Measurements from ENCODE around the gene RFX8.

DNA sequence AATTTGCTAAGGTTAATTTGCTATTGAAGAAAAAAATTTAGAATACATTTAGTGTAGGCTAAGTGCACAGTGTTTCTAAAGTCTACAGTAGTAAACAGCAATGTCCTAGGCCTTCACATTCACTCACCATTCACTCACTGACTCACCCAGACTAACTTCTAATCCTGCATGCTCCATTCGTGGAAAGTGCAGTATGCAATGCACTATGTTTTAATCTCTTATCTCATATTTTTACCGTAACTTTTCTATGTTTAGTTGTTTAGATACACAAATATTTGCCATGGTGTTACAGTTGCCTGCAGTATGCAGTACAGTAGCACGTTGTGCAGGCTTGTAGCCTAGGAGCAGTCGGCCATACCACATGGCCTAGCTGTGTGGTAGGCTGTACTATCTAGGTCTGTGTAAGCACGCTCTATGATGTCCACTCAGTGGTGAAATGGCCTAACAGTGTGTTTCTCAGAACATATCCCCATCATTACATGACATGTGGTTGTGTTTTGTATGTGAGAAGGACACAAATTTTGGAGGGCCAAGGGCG lies 18.1 kb upstream of the RFX8 start:
- TF ChIP-seq NRF1 (IDR thresholded peaks at IDR 0.05; ENCODE audit: low read depth, low read length): no peak
- TF ChIP-seq TCF12 (IDR thresholded peaks at IDR 0.05; ENCODE audit: low read depth, low read length): no peak
- TF ChIP-seq BRCA1 (IDR thresholded peaks at IDR 0.05; ENCODE audit: low read depth, low read length): no peak
- TF ChIP-seq JUN (IDR thresholded peaks at IDR 0.05; ENCODE audit: low read depth, low read length): no peak
- TF ChIP-seq, protein P1, sequence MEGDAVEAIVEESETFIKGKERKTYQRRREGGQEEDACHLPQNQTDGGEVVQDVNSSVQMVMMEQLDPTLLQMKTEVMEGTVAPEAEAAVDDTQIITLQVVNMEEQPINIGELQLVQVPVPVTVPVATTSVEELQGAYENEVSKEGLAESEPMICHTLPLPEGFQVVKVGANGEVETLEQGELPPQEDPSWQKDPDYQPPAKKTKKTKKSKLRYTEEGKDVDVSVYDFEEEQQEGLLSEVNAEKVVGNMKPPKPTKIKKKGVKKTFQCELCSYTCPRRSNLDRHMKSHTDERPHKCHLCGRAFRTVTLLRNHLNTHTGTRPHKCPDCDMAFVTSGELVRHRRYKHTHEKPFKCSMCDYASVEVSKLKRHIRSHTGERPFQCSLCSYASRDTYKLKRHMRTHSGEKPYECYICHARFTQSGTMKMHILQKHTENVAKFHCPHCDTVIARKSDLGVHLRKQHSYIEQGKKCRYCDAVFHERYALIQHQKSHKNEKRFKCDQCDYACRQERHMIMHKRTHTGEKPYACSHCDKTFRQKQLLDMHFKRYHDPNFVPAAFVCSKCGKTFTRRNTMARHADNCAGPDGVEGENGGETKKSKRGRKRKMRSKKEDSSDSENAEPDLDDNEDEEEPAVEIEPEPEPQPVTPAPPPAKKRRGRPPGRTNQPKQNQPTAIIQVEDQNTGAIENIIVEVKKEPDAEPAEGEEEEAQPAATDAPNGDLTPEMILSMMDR (IDR thresholded peaks at IDR 0.05; ENCODE audit: control extremely low read depth in 1 of 3, insufficient read depth in 1 of 3, low read depth in 1 of 3, low read length in 3 of 3): no peak
- TF ChIP-seq TAF1 (IDR thresholded peaks at IDR 0.05; ENCODE audit: low read depth, low read length): no peak
- no peak for TF ChIP-seq TBP (IDR thresholded peaks at IDR 0.05; ENCODE audit: low read depth, low read length)
- TF ChIP-seq JUND (IDR thresholded peaks at IDR 0.05; ENCODE audit: low read length): no peak

Measured in H1 (cell line).